Measurements from ENCODE around the gene ZNF32. TPM values are rescaled to one million over a fixed set of nuclear protein-coding genes. Genes with fewer than 3 reads are reported as not detected.

ZNF32 gene
- total and polyA plus RNA-seq, 2 experiments from 2014 or later = 42.6 to 57.9 TPM

DNA sequence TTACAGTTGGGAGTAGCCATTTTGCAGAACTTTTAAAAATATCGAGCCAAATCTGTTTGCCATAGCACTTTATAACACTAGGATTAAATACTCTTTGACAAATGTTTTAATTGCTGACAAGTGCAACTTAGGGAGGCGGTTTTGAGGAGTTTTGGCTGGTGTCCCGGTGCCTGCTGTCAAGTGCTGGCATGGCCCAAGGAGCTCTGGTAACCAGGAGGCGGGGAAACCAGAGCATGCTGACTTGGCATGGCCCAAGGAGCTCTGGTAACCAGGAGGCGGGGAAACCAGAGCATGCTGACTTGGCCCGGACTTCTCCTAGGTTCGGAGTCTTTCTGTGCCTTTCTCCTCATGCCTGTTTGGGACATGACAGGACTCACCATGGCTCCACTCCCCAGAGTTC is 30.8 kb upstream of the ZNF32 start:
- H3K79me2 ChIP-seq = no peaks in the 10 kb centered on the region
- no peaks in the 10 kb centered on the region for H3K27me3 ChIP-seq
- H3K36me3 ChIP-seq (replicated peaks; ENCODE audit: insufficient read depth, low read depth) = no peaks in the 10 kb centered on the region
- TF ChIP-seq CTCF (IDR thresholded peaks at IDR 0.05; ENCODE audit: poor library complexity) (no peak), EZH2 (IDR thresholded peaks at IDR 0.05; ENCODE audit: borderline replicate concordance) (no peak), EZH2phosphoT487 (IDR thresholded peaks at IDR 0.05; ENCODE audit: low read depth, severe bottlenecking, unreplicated experiment) (no peak)
- no peaks in the 10 kb centered on the region for H3K9me2 ChIP-seq (replicated peaks; ENCODE audit: insufficient read depth)
- no peaks in the 10 kb centered on the region for H3K4me1 ChIP-seq (ENCODE audit: insufficient read depth)
- 90% methylated on average over 7 of the region's 7 CpGs for WGBS (ENCODE audit: low lambda C conversion rate, missing lambda C conversion rate)
- H3K9me3 ChIP-seq (ENCODE audit: low read depth) = no peaks in the 10 kb centered on the region
- no peak overlapping the region for H2AFZ ChIP-seq
- H3K27ac ChIP-seq = no peak overlapping the region
- no peak for DNase-seq (ENCODE audit: low spot score)
- no peaks in the 10 kb centered on the region for H4K20me1 ChIP-seq (ENCODE audit: insufficient read depth, poor library complexity, severe bottlenecking)
- no peak overlapping the region for H3K4me2 ChIP-seq
- no peak overlapping the region for H3K4me3 ChIP-seq

GRCh38 chr10:43678654-43679053 is 30.0 kb upstream of the ZNF32 start:
- Histone ChIP-seq H3K9me2 (replicated peaks; ENCODE audit: insufficient read depth) (no peaks in the 10 kb centered on the region), H3K79me2 (no peaks in the 10 kb centered on the region), H3K27me3 (no peaks in the 10 kb centered on the region), H3K27ac (no peak overlapping the region), H3K4me3 (no peak overlapping the region), H4K20me1 (ENCODE audit: insufficient read depth, poor library complexity, severe bottlenecking) (no peaks in the 10 kb centered on the region), H3K4me2 (no peak overlapping the region), H2AFZ (no peak overlapping the region), H3K9me3 (ENCODE audit: low read depth) (no peaks in the 10 kb centered on the region), H3K4me1 (ENCODE audit: insufficient read depth) (no peaks in the 10 kb centered on the region), H3K36me3 (replicated peaks; ENCODE audit: insufficient read depth, low read depth) (no peaks in the 10 kb centered on the region)
- TF ChIP-seq CTCF (IDR thresholded peaks at IDR 0.05; ENCODE audit: poor library complexity) = no peak
- no peak for TF ChIP-seq EZH2 (IDR thresholded peaks at IDR 0.05; ENCODE audit: borderline replicate concordance)
- TF ChIP-seq EZH2phosphoT487 (IDR thresholded peaks at IDR 0.05; ENCODE audit: low read depth, severe bottlenecking, unreplicated experiment) = no peak
- 89% methylated on average over 10 of the region's 10 CpGs for WGBS (ENCODE audit: low lambda C conversion rate, missing lambda C conversion rate)
- DNase-seq (ENCODE audit: low spot score) = no peak

DNA sequence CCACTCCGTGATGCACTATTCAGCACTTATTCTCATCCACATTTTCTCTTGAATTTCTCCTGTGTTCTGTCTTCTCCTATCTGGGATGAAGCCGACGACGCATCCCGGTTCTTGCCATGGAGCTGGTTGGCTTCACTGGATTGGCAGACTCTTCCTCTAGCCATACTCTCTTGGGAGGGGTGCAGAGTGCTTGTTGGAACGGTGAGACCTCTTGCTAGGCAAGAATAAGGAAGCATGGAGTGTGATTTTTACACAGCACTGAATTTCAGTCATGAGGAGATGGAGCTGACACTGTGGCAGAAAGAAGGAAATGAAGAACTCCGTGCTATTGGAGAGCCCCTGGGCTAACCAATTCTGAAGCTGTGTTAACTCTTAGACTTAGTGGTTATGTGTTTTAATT is 28.2 kb upstream of the ZNF32 start:
- Histone ChIP-seq H3K9me3 (ENCODE audit: low read depth) (no peaks in the 10 kb centered on the region), H3K4me1 (ENCODE audit: insufficient read depth) (no peaks in the 10 kb centered on the region), H2AFZ (no peak overlapping the region), H3K79me2 (no peaks in the 10 kb centered on the region), H3K36me3 (replicated peaks; ENCODE audit: insufficient read depth, low read depth) (no peaks in the 10 kb centered on the region), H4K20me1 (ENCODE audit: insufficient read depth, poor library complexity, severe bottlenecking) (no peaks in the 10 kb centered on the region), H3K4me3 (no peak overlapping the region), H3K4me2 (no peak overlapping the region), H3K27ac (no peak overlapping the region), H3K27me3 (no peaks in the 10 kb centered on the region), H3K9me2 (replicated peaks; ENCODE audit: insufficient read depth) (no peaks in the 10 kb centered on the region)
- TF ChIP-seq EZH2phosphoT487 (IDR thresholded peaks at IDR 0.05; ENCODE audit: low read depth, severe bottlenecking, unreplicated experiment) (no peak), CTCF (IDR thresholded peaks at IDR 0.05; ENCODE audit: poor library complexity) (no peak), EZH2 (IDR thresholded peaks at IDR 0.05; ENCODE audit: borderline replicate concordance) (no peak)
- 96% methylated on average over 7 of the region's 7 CpGs for WGBS (ENCODE audit: low lambda C conversion rate, missing lambda C conversion rate)
- DNase-seq (ENCODE audit: low spot score) = no peak

- H2AFZ ChIP-seq = no peak overlapping the region
- no peaks in the 10 kb centered on the region for H3K9me2 ChIP-seq (replicated peaks; ENCODE audit: insufficient read depth)
- no peak for TF ChIP-seq CTCF (IDR thresholded peaks at IDR 0.05; ENCODE audit: poor library complexity)
- TF ChIP-seq EZH2phosphoT487 (IDR thresholded peaks at IDR 0.05; ENCODE audit: low read depth, severe bottlenecking, unreplicated experiment) = no peak
- TF ChIP-seq EZH2 (IDR thresholded peaks at IDR 0.05; ENCODE audit: borderline replicate concordance) = no peak
- no peak for DNase-seq (ENCODE audit: low spot score)
- H3K27me3 ChIP-seq = no peaks in the 10 kb centered on the region
- WGBS (ENCODE audit: low lambda C conversion rate, missing lambda C conversion rate) = 91% methylated on average over 4 of the region's 4 CpGs
- H3K4me1 ChIP-seq (ENCODE audit: insufficient read depth) = no peaks in the 10 kb centered on the region
- no peaks in the 10 kb centered on the region for H3K79me2 ChIP-seq
- H3K36me3 ChIP-seq (replicated peaks; ENCODE audit: insufficient read depth, low read depth) = no peaks in the 10 kb centered on the region
- H3K27ac ChIP-seq = no peak overlapping the region
- no peaks in the 10 kb centered on the region for H4K20me1 ChIP-seq (ENCODE audit: insufficient read depth, poor library complexity, severe bottlenecking)
- no peak overlapping the region for H3K4me3 ChIP-seq
- no peaks in the 10 kb centered on the region for H3K9me3 ChIP-seq (ENCODE audit: low read depth)
- no peak overlapping the region for H3K4me2 ChIP-seq
Observed at GRCh38 chr10:43676331-43676730, 27.6 kb upstream of the ZNF32 start.
